HL-60 (cell line): ENCODE results near the gene LRCOL1.

Experiments
- microRNA-seq: library from miRNA; unstranded; fragments of <30 nt; microRNA quantifications from one replicate; pipeline ENCODE4, GENCODE V29; 2018

Gene LRCOL1

Small RNA genes within 50 kb of the gene (microRNA-seq; reads per million reads assigned to microRNA genes)
- 0.90 reads per million for gene MIR6763
